ENCODE data around the gene RNF126. TPM values are rescaled to one million over a fixed set of nuclear protein-coding genes. Genes with fewer than 3 reads are reported as not detected.
"Not testable (repeated sequence)": the region's sequence is repeated elsewhere in the genome, so short reads cannot be mapped to it uniquely, and the experiment has no call there.

RNF126 gene
- total RNA-seq, 1 donor from 2014 or later, result 17.5 TPM

GRCh38 chr19:633068-633785 is 29.8 kb downstream of the RNF126 start, which contains the start of gene POLRMT:
Gene POLRMT (minus strand): TSS chr19:633537. CDS start chr19:633512, 25 bp downstream.
- DNase-seq (ENCODE audit: low spot score in 2 of 2), result peak; percentile 100
- FAIRE-seq, result peak; percentile 34

GRCh38 chr19:632579-633067 is 30.4 kb downstream of the RNF126 start:
- FAIRE-seq, result no peak
- DNase-seq (ENCODE audit: low spot score in 2 of 2), result no peak

GRCh38 chr19:629961-630714 is 32.9 kb downstream of the RNF126 start:
- no peak for DNase-seq (ENCODE audit: low spot score in 2 of 2)
- no peak for FAIRE-seq

DNA sequence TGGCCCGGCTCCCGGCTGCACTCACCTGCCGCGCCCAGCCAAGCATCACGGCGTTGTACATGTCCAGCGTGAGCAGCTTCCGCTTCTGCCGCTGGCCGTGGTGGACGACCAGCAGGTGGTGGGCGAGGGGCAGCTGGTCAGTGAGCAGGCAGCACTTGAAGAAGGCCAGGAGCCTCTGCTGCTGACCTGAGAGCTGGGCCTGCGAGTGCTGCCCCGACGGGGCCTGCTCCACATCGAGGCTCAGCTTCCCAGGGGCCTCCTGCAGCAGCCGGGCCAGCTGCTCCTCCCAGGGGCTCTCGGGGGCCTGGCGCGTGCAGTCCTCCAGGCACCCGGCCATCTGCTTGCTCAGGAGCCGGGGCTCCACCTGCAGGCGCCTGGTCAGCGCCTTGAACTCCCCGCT is 33.5 kb downstream of the RNF126 start:
- not testable (repeated sequence) for DNase-seq (ENCODE audit: low spot score in 2 of 2); FAIRE-seq

GRCh38 chr19:628168-628567 is 34.8 kb downstream of the RNF126 start:
- FAIRE-seq, result no peak
- no peak for DNase-seq (ENCODE audit: low spot score in 2 of 2)

GRCh38 chr19:626566-626965 is 36.4 kb downstream of the RNF126 start:
- FAIRE-seq, result not testable (repeated sequence)

DNA sequence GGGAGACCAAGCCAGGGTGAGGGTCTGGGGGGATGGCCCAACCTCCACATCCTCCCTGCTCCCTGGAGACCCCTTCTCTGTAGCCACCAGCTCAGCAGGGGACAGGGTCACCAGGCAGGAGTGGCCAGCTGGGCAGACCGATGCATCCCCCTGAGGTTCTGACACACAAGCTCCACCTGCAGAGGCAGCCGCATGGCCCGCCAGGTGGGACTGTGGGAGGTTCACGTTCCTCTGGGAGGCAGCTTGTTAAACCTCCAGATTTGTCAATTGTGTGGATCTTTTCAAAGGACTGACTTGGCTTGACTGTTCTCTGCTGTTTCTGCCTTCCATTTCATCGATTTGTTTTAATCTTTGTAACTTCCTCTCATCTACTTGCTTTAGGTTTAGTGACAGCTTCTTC is 37.8 kb downstream of the RNF126 start:
- DNase-seq (ENCODE audit: low spot score in 2 of 2) (no peak), FAIRE-seq (no peak)

More at GRCh38 chr19:626566-626965, 36.4 kb downstream of the RNF126 start:
- not testable (repeated sequence) for DNase-seq (ENCODE audit: low spot score in 2 of 2)

- FAIRE-seq (no peak), DNase-seq (ENCODE audit: low spot score in 2 of 2) (no peak)
Measured at GRCh38 chr19:624433-625109, 38.4 kb downstream of the RNF126 start.

DNA sequence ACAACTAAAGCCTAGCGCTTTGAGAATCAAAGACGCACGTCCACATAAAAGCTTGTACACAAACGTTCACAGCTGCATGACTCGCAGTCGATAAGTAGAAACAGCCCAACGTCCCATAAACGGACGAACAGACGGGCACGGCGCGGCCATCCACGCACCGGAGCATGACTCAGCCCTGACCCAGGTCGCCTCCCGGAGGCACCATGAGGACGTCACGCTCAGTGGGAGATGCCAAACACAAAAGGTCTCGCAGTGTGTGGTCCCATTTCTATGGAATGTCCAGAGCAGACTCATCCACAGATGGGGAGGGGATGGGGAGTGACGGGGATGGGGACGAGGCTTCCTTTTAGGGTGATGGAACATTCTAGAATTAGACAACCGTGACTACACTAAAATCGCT is 39.0 kb downstream of the RNF126 start:
- FAIRE-seq (no peak), DNase-seq (ENCODE audit: low spot score in 2 of 2) (peak in 1 of 2 donors; percentile 68)

DNA sequence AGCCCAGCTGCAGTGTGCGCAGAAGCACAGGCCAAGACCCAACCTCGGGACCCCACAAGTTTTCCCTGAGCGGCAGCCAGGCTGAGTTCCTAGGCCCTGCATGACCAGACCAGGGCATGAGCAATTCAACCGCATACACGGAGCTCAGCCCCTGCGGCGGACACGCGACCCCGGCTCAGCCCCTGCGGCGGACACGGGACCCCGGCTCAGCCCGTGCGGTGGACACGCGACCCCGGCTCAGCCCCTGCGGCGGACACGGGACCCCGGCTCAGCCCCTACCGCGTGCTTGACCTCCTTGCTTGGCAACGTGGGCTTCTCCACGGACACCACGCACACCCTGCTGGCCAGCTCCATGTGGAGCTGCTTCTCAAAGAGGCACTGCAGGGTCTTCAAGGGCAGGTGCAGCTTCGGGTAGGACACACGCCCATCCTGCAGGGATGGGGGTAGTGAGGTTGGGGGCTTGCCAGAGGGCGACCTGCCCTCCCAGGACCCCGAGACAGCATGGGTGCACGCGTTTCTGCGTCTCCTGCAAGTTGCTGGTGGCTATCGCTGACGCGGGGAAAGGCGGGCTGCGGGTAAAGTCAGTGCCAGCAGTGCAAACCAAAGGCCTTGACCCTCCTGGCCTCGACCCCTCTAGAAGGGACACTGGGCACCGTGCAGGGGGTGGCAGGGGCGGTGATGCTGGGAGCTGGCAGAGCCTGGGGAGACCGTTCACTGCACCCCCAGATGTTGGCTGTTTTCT is 39.7 kb downstream of the RNF126 start:
- DNase-seq (ENCODE audit: low spot score in 2 of 2) (no peak), FAIRE-seq (no peak)

DNA sequence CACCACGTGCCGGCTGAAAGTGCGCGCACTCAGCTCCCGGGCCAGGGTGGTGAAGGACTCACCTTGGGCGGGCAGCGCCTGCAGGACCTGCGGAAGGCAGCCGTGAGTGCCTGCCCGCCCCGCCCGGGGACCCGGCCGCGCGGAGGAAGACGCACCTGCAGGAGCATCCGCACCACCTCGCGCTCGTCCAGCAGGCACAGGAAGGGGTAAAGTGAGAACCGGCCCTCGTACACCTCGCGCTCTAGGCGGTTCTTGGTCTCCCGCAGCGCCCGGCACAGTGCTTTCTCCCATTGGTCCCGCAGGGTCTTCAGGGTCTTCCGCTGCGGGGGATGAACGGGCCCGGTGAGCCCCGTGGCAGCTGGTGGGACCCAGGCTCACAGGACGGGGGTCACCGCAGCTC is 40.3 kb downstream of the RNF126 start:
- FAIRE-seq (no peak), DNase-seq (ENCODE audit: low spot score in 2 of 2) (no peak)

- FAIRE-seq, result no peak
Measured at GRCh38 chr19:621819-622218, 41.2 kb downstream of the RNF126 start.

DNA sequence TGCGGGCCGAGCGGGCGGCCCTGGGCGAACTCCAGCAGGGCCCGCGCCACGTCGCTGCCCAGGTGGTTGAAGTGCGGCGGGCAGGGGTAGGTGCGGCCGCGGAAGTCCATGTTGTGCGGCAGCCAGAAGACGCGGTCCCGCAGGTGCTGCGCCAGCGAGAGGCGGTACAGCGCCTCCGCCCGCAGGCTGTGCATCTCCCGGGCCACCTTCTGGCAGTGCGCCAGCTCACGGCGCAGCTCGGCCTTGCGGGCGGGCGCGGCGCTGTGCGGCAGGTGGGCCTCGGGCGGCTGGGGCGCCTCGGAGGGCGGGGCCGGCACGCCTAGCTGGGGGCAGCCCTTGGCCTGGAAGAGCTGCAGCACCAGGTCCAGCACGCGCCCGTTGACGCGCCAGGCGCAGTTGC is 41.8 kb downstream of the RNF126 start:
- FAIRE-seq; DNase-seq (ENCODE audit: low spot score in 2 of 2): not testable (repeated sequence)

More at GRCh38 chr19:621819-622218, 41.2 kb downstream of the RNF126 start:
- no peak for DNase-seq (ENCODE audit: low spot score in 2 of 2)

DNA sequence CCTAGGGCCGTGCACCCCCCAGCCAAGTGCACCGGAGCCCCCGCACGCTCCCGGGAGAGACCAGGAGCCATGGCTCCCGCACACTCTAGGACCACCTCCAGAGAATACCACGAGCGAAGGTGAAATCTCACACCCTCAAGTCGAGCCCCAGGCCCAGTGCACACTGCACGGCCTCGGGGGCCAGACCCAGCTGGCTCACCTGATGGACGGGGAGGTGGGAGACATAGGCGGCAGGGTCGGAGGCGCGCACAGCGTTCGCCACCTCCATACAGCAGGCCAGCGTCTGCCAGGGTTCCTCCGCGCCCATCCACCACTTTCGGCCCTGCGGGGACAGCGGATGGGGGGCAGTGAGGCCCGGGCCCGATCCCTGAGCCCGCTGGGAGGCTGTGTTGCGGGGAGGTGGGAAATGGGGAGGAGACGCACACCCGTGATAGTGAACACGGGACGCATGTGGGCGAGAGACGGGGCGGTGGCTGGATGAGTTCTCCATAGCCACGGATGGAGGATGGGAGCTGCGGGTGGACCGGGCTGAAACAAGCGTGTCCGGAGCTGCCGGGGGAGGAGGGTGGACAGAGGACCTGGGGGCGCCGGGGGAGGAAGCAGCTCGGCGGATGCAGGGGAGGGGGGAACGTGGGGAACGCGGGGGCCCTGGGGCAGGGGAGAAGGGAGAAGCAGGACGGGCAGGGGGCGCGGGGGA is 42.7 kb downstream of the RNF126 start:
- FAIRE-seq, result no peak
- DNase-seq (ENCODE audit: low spot score in 2 of 2), result no peak

DNA sequence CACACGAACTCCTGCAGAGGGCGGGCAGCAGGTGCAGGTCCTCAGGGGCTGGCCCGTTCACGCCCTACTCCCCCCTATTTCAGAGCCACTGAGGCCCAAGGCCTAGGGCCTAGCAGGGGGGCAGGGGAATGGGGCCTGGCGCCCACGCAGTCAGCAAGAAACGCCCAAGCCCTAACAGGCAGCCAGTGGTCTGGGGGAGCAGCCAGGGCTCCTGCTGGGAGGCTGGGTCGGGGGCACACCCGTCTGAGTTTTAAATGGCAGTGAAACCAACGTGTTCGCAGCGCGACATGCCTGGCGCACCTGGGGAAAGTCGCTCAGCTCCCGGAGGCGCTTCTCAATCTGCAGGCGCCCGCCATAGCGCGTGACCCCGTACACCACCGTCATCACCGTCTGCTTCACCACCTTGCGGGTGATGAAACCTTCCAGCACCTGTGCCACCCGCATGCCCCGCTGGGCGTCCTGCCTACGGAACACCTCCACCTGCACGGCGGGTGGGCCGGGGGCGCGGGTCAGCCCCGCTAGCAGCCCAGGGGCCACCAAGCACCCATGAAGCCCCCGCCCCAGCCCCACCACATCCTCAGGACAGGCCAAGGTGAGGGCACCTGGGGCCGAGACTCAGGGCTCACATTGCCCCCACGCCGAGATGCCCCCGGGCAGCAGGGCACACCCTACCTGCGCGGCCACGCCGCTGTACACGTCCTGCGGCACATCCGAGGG is 43.6 kb downstream of the RNF126 start:
- no peak for DNase-seq (ENCODE audit: low spot score in 2 of 2)
- no peak for FAIRE-seq

GRCh38 chr19:618674-619285 is 44.2 kb downstream of the RNF126 start:
- no peak for FAIRE-seq

DNA sequence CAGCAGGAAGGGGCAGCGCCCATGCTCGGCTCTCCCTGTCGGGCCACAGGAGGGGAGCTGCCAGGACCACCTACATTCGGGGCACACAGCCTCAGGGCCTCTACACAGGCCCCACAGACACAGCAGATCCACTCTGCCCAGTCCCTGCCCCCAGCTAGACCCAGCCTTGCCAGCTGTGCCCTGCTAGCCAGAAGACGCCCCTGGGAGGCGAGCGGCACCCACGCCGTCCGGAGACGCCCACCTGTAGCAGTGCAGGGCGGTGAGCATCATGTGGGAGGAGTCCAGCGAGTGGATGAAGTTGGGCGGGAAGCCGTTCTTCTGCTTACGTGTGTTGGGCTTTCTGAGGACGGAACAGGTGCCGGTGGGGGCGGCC is 44.8 kb downstream of the RNF126 start:
- peak in 1 of 2 donors; percentile 43 for DNase-seq (ENCODE audit: low spot score in 2 of 2)
- no peak for FAIRE-seq

More at GRCh38 chr19:618674-619285, 44.2 kb downstream of the RNF126 start:
- DNase-seq (ENCODE audit: low spot score in 2 of 2), result no peak

DNA sequence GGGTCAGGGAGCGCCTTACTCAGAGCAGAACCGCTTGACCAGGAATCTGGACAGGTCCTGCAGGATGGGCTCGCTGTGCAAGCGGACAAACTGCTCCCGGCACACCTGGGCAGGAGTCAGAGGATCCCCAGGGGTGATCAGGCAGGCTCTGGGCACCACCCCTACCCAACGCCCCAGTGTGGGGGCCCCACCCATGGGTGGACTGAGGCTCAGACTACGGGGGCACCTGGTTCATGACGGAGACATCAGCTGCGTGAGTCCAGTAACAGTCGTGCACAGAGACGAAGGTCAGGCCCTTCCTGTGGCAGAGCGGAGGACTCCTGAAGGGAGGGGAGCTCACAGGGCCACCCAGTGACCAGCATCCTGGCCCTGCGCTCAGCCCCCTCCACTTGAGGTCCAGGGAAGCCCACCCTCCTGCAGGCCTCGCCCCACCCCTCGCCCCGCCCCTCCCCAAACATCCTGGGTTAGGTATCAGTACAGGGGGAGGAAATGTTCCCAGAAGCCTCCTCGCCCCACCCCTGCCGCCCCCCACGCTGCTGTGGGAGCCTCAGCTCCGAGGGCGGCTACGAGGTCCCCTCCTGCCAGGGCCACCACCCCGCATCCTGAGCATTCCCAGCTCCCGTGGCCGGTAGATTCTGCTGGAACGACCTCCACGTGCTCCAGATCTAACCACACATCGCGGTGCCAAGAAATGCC is 45.3 kb downstream of the RNF126 start:
- DNase-seq (ENCODE audit: low spot score in 2 of 2) (peak in 1 of 2 donors; percentile 20), FAIRE-seq (no peak)

Measured in frontal cortex (tissue), 4 donors.